NT2/D1 (cell line): Measurements from ENCODE around the gene ANKRD16.

Source experiments
- DNase-seq: peaks from one replicate; pipeline ENCODE4 v3.0.0-alpha.2; 2011; ENCODE audit warnings: low read depth, low spot score
- H3K27me3 ChIP-seq: 2 replicates; pipeline ENCODE4 v1.6.0; 2011; ENCODE audit warnings: mild to moderate bottlenecking; ENCODE audit not compliant: insufficient read length, insufficient read depth
- H3K36me3 ChIP-seq: 2 replicates; pipeline ENCODE4 v1.6.1; 2011; ENCODE audit warnings: mild to moderate bottlenecking, low read length, mixed read lengths; ENCODE audit not compliant: insufficient read depth, insufficient read length
- H3K4me1 ChIP-seq: 2 replicates; pipeline ENCODE4 v1.5.1; 2011; ENCODE audit not compliant: insufficient read depth, insufficient read length
- H3K4me3 ChIP-seq: 2 replicates; pipeline ENCODE4 v1.5.1; 2011; ENCODE audit warnings: low read depth; ENCODE audit not compliant: insufficient read length
- H3K9ac ChIP-seq: 2 replicates; pipeline ENCODE4 v1.6.0; 2011; ENCODE audit warnings: low read depth; ENCODE audit not compliant: insufficient read length
- H3K9me3 ChIP-seq: 2 replicates; pipeline ENCODE4 v1.5.1; 2011; ENCODE audit warnings: mild to moderate bottlenecking, low read length; ENCODE audit not compliant: insufficient read depth
- SUZ12 ChIP-seq: IDR thresholded peaks from 2 replicates; pipeline ENCODE4 v1.6.1; 2011; ENCODE audit not compliant: insufficient read length, insufficient read depth; ENCODE audit errors: extremely low read depth
- YY1 ChIP-seq: IDR thresholded peaks from 2 replicates; pipeline ENCODE4 v1.6.1; 2011; ENCODE audit not compliant: insufficient read length, insufficient read depth
- ZNF274 ChIP-seq: IDR thresholded peaks from 2 replicates; pipeline ENCODE4 v1.6.1; 2011; ENCODE audit warnings: mild to moderate bottlenecking, low read depth, low read length

The ANKRD16 gene

DNA sequence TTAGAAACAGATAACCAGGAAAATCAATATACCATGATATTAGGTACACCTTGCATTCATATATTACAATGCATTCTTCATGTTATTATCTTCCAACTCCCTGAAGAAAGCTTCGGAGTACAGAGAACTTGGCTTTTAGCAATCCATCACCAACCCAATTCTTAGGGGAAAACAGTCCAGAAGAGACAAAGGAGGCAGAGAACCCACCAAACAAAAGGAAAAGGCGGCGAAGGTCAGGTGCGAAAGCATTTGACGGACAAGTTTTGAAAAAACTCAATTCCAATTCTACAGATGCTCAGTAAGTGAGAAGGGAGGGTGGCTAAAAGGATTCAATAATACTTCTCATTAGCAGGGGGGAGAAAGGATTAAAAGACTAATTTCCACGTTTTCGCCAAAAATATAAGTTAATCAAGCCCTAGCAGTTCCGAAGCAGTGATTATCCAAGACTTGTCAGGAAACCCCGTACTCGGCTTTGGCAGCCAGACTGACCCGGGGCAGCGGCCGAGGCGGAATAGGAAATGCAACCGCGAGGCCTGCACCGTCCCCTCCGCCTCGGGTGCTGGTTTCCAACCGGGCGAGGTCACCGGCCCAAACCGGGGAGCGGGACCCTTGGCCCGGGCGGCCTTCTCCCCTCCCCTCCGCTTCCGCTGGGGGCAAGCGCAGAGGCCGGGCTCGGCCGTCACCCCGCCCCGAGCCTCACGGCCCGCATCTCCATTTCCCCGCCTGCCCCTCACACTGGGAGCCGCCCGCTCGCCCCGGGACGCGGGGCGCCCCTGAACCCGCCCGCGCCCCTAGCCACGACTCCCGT is 77.2 kb downstream of the ANKRD16 start:
- H3K9ac ChIP-seq, result peak overlapping the region; percentile 95
- no peaks in the 10 kb centered on the region for H3K4me1 ChIP-seq
- H3K36me3 ChIP-seq, result peaks cover 18% of the 10 kb centered on the region
- no peaks in the 10 kb centered on the region for H3K27me3 ChIP-seq
- DNase-seq, result peak; percentile 13
- peak overlapping the region; percentile 82 for H3K4me3 ChIP-seq
- no peaks in the 10 kb centered on the region for H3K9me3 ChIP-seq
- TF ChIP-seq YY1, result no peak
- TF ChIP-seq ZNF274, result no peak
- no peak for TF ChIP-seq SUZ12
